HepG2 (cell line): ENCODE measurements around the gene SH3YL1. TPM values are rescaled to one million over a fixed set of nuclear protein-coding genes. Genes with fewer than 3 reads are reported as not detected.

ENCODE experiments used
- EP300 ChIP-seq, 3 experiments: sonication (generic) in 1 of 3; formaldehyde crosslinking in 1 of 3; IDR thresholded peaks; 2 replicates each; pipeline versions ENCODE4 v1.5.1 to v1.6.1; 2011 to 2020; ENCODE audit warnings: low read depth in 2 of 3, low read length in 2 of 3, borderline replicate concordance in 1 of 3, improper control_type of control experiment in 1 of 3, mild to moderate bottlenecking in 1 of 3, missing genetic modification reagents in 1 of 3, moderate library complexity in 1 of 3
- ETV5 ChIP-seq: IDR thresholded peaks from 2 replicates; pipeline ENCODE4 v1.6.1; 2018; ENCODE audit warnings: missing biosample characterization, missing genetic modification reagents, inconsistent platforms, borderline replicate concordance
- GATA4 ChIP-seq: sonication (generic); IDR thresholded peaks from 2 replicates; pipeline ENCODE4 v1.6.1; 2016; ENCODE audit warnings: antibody characterized with exemption, low read depth, borderline replicate concordance
- HES4 ChIP-seq: sonication (generic); formaldehyde crosslinking; IDR thresholded peaks from 2 replicates; pipeline ENCODE4 v1.9.0; 2021; ENCODE audit warnings: mild to moderate bottlenecking, missing genetic modification reagents, borderline replicate concordance
- ISL2 ChIP-seq: sonication (generic); formaldehyde crosslinking; IDR thresholded peaks from 2 replicates; pipeline ENCODE4 v1.5.0; 2020; ENCODE audit warnings: missing genetic modification reagents
- MAF1 ChIP-seq: sonication (generic); formaldehyde crosslinking; IDR thresholded peaks from 2 replicates; pipeline ENCODE4 v1.5.0; 2020; ENCODE audit warnings: missing genetic modification reagents, borderline replicate concordance
- MTA1 ChIP-seq: sonication (generic); formaldehyde crosslinking; IDR thresholded peaks from 2 replicates; pipeline ENCODE4 v1.4.0; 2020; ENCODE audit warnings: missing genetic modification reagents, mild to moderate bottlenecking, borderline replicate concordance
- NAIF1 ChIP-seq: sonication (generic); formaldehyde crosslinking; IDR thresholded peaks from 2 replicates; pipeline ENCODE4 v1.5.0; 2020; ENCODE audit warnings: mild to moderate bottlenecking, missing genetic modification reagents, borderline replicate concordance
- RNF2 ChIP-seq: fragments of 450-650 bp; conservative IDR thresholded peaks from 2 replicates; pipeline ENCODE4 v1.6.1; 2016; ENCODE audit warnings: low read depth
- SALL1 ChIP-seq: sonication (generic); formaldehyde crosslinking; IDR thresholded peaks from 2 replicates; pipeline ENCODE4 v1.8.0; 2022; ENCODE audit warnings: mild to moderate bottlenecking, missing genetic modification reagents
- WIZ ChIP-seq: sonication (generic); formaldehyde crosslinking; IDR thresholded peaks from 2 replicates; pipeline ENCODE4 v1.5.1; 2020; ENCODE audit warnings: mild to moderate bottlenecking, missing genetic modification reagents
- ZFP36 ChIP-seq: fragments of 150-350 bp; IDR thresholded peaks from 2 replicates; pipeline ENCODE4 v1.6.1; 2018; ENCODE audit warnings: borderline replicate concordance, low read length, low read depth; ENCODE audit not compliant: partially characterized antibody
- ZFP90 ChIP-seq: sonication (generic); formaldehyde crosslinking; IDR thresholded peaks from 2 replicates; pipeline ENCODE4 v1.8.0; 2022; ENCODE audit warnings: missing genetic modification reagents, mild to moderate bottlenecking, inconsistent platforms, borderline replicate concordance
- ZNF235 ChIP-seq: sonication (generic); formaldehyde crosslinking; IDR thresholded peaks from 2 replicates; pipeline ENCODE4 v1.8.1; 2023; ENCODE audit warnings: mild to moderate bottlenecking, missing genetic modification reagents, borderline replicate concordance
- ZNF432 ChIP-seq: sonication (generic); formaldehyde crosslinking; IDR thresholded peaks from 2 replicates; pipeline ENCODE4 v1.5.0; 2020; ENCODE audit warnings: missing genetic modification reagents, mild to moderate bottlenecking, borderline replicate concordance
- ZNF543 ChIP-seq: sonication (generic); formaldehyde crosslinking; IDR thresholded peaks from 2 replicates; pipeline ENCODE4 v1.4.0; 2020; ENCODE audit warnings: mild to moderate bottlenecking, missing genetic modification reagents
- ZNF713 ChIP-seq: sonication (generic); formaldehyde crosslinking; IDR thresholded peaks from 2 replicates; pipeline ENCODE4 v1.4.0; 2020; ENCODE audit warnings: mild to moderate bottlenecking, missing genetic modification reagents
- ZNF737 ChIP-seq: sonication (generic); formaldehyde crosslinking; IDR thresholded peaks from 2 replicates; pipeline ENCODE4 v1.5.0; 2020; ENCODE audit warnings: missing genetic modification reagents, mild to moderate bottlenecking, borderline replicate concordance
- ZNF782 ChIP-seq: sonication (generic); formaldehyde crosslinking; IDR thresholded peaks from 2 replicates; pipeline ENCODE4 v1.4.0; 2020; ENCODE audit warnings: missing genetic modification reagents, mild to moderate bottlenecking, borderline replicate concordance
- ZSCAN30 ChIP-seq: sonication (generic); formaldehyde crosslinking; IDR thresholded peaks from 2 replicates; pipeline ENCODE4 v1.5.0; 2020; ENCODE audit warnings: mild to moderate bottlenecking, missing genetic modification reagents
- polyA plus RNA-seq, 8 experiments: library from polyadenylated mRNA; depleted of rRNA in 3 of 8; stranded (reverse) in 7 of 8; unstranded in 1 of 8; fragments of >200 nt; fragmentation: Illumina TruSeq in 4 of 8; extraction: Trizol in 4 of 8; gene quantifications; 2 replicates each; pipeline versions ENCODE4 v1.2.1 to v1.2.3, GENCODE V29; 2011 to 2016; ENCODE audit warnings: low read depth in 4 of 8, missing spikeins in 1 of 8, mixed read lengths in 1 of 8; ENCODE audit not compliant: insufficient read depth in 1 of 8
- total RNA-seq, 5 experiments: library from RNA; depleted of rRNA; stranded (reverse); fragments of >200 nt; fragmentation: Illumina TruSeq; extraction: Trizol; gene quantifications; 2 replicates each; pipeline ENCODE4 v1.2.3, GENCODE V29; 2016; ENCODE audit warnings: low read depth in 1 of 5
- TF ChIP-seq, protein P1 (sequence below): sonication (generic); formaldehyde crosslinking; IDR thresholded peaks from 2 replicates; pipeline ENCODE4 v1.4.0; 2020; ENCODE audit warnings: missing genetic modification reagents
- TF ChIP-seq, protein P2 (sequence below): sonication (generic); formaldehyde crosslinking; IDR thresholded peaks from 2 replicates; pipeline ENCODE4 v1.4.0; 2020; ENCODE audit warnings: missing genetic modification reagents
- TF ChIP-seq, protein P3 (sequence below): fragments of 450-650 bp; IDR thresholded peaks from 2 replicates; pipeline ENCODE4 v1.6.1; 2017

The SH3YL1 gene
- total and polyA plus RNA-seq, 2 of the 13 experiments (the other 11 are each of a cell fraction or from before 2014, with no cell fraction given) = 13.0 to 48.2 TPM

DNA sequence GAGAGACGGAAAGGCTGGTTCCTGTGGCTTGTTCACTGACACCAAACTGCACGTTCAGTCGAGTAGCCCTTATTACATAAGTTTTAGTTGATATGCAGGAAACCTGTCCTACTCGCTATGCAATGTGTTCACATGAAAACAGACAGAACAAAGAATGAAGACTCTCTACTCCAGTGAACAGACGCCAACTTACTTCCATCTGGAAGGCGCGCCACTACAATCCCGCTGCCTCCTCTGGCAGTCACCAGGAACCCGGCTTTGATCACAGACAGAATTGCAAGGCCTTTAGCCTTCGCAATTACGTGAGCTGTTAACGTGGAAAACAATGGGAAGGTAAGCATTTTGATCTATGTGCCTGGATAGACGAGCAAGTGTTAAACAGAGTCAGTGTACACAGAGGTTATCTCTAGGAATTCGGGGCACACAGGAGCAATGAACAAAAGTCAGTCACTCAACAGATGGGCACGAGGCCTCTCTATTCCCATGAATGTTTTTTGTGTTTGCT is 14.2 kb downstream of the SH3YL1 start (continued):
- TF ChIP-seq SALL1 (CRISPR knock-in tag) (peak; percentile 97), ZNF235 (CRISPR knock-in tag) (no peak), ETV5 (CRISPR knock-in tag) (peak; percentile 72), ZNF713 (CRISPR knock-in tag) (no peak), ZNF543 (CRISPR knock-in tag) (peak; percentile 84; the same call in 1 of the 2 replicates), NAIF1 (no peak), ISL2 (CRISPR knock-in tag) (peak; percentile 96), WIZ (no peak), MAF1 (CRISPR knock-in tag) (no peak), HES4 (no peak), ZNF432 (CRISPR knock-in tag) (no peak), RNF2 (peak; percentile 52; the same call in 1 of the 2 replicates), GATA4 (peak; percentile 94), MTA1 (peak; percentile 56; the same call in 1 of the 2 replicates), ZNF737 (no peak), ZNF782 (CRISPR knock-in tag) (no peak; the same call in 1 of the 2 replicates), ZFP90 (CRISPR knock-in tag) (peak; percentile 56; the same call in 1 of the 2 replicates), ZSCAN30 (CRISPR knock-in tag) (no peak), EP300 (IDR thresholded peaks at IDR 0.05; ENCODE audit: low read depth in 2 of 2, low read length in 2 of 2) (peak in 1 of 2 experiments; percentile 93; a peak in 2 of 4 replicates), EP300 (CRISPR knock-in tag; IDR thresholded peaks at IDR 0.05; ENCODE audit: borderline replicate concordance) (peak; percentile 89), ZFP36 (no peak)
- TF ChIP-seq, protein P1, sequence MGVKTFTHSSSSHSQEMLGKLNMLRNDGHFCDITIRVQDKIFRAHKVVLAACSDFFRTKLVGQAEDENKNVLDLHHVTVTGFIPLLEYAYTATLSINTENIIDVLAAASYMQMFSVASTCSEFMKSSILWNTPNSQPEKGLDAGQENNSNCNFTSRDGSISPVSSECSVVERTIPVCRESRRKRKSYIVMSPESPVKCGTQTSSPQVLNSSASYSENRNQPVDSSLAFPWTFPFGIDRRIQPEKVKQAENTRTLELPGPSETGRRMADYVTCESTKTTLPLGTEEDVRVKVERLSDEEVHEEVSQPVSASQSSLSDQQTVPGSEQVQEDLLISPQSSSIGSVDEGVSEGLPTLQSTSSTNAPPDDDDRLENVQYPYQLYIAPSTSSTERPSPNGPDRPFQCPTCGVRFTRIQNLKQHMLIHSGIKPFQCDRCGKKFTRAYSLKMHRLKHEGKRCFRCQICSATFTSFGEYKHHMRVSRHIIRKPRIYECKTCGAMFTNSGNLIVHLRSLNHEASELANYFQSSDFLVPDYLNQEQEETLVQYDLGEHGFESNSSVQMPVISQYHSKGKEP (CRISPR knock-in tag) = no peak
- TF ChIP-seq, protein P2, sequence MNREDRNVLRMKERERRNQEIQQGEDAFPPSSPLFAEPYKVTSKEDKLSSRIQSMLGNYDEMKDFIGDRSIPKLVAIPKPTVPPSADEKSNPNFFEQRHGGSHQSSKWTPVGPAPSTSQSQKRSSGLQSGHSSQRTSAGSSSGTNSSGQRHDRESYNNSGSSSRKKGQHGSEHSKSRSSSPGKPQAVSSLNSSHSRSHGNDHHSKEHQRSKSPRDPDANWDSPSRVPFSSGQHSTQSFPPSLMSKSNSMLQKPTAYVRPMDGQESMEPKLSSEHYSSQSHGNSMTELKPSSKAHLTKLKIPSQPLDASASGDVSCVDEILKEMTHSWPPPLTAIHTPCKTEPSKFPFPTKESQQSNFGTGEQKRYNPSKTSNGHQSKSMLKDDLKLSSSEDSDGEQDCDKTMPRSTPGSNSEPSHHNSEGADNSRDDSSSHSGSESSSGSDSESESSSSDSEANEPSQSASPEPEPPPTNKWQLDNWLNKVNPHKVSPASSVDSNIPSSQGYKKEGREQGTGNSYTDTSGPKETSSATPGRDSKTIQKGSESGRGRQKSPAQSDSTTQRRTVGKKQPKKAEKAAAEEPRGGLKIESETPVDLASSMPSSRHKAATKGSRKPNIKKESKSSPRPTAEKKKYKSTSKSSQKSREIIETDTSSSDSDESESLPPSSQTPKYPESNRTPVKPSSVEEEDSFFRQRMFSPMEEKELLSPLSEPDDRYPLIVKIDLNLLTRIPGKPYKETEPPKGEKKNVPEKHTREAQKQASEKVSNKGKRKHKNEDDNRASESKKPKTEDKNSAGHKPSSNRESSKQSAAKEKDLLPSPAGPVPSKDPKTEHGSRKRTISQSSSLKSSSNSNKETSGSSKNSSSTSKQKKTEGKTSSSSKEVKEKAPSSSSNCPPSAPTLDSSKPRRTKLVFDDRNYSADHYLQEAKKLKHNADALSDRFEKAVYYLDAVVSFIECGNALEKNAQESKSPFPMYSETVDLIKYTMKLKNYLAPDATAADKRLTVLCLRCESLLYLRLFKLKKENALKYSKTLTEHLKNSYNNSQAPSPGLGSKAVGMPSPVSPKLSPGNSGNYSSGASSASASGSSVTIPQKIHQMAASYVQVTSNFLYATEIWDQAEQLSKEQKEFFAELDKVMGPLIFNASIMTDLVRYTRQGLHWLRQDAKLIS = no peak; the same call in 1 of the 2 replicates
- TF ChIP-seq, protein P3, sequence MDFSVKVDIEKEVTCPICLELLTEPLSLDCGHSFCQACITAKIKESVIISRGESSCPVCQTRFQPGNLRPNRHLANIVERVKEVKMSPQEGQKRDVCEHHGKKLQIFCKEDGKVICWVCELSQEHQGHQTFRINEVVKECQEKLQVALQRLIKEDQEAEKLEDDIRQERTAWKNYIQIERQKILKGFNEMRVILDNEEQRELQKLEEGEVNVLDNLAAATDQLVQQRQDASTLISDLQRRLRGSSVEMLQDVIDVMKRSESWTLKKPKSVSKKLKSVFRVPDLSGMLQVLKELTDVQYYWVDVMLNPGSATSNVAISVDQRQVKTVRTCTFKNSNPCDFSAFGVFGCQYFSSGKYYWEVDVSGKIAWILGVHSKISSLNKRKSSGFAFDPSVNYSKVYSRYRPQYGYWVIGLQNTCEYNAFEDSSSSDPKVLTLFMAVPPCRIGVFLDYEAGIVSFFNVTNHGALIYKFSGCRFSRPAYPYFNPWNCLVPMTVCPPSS = no peak
